AG04450 (cell line): Measurements from ENCODE around the gene DPYSL4. TPM values are rescaled to one million over a fixed set of nuclear protein-coding genes. Genes with fewer than 3 reads are reported as not detected.

Source experiments
- CTCF ChIA-PET: fragments of 300-600, 350-600 bp; formaldehyde crosslinking; extraction: SDS; loops from one replicate; lab custom pipeline; 2022; ENCODE audit warnings: antibody characterized with exemption, inconsistent platforms; lab: Charles Lee
- POLR2A ChIA-PET: fragments of 350-600 bp; formaldehyde crosslinking; extraction: SDS; loops from one replicate; lab custom pipeline; 2021; ENCODE audit warnings: antibody characterized with exemption, inconsistent platforms; lab: Yijun Ruan, JAX
- DNase-seq: peaks from one replicate; pipeline ENCODE4 v3.0.0-alpha.2; 2011; ENCODE audit warnings: low read depth, low spot score
- H3K27ac ChIP-seq: one replicate; pipeline ENCODE4 v1.5.1; 2012; ENCODE audit warnings: low read depth, low read length, control low read depth
- H3K27me3 ChIP-seq: one replicate; pipeline ENCODE4 v1.6.0; 2012; ENCODE audit warnings: low read length; ENCODE audit not compliant: control insufficient read depth, insufficient read depth
- H3K4me3 ChIP-seq: 2 replicates; pipeline ENCODE4 v1.5.1; 2011; ENCODE audit warnings: mild to moderate bottlenecking, low read depth, low read length, control low read depth
- H3K9me3 ChIP-seq: 2 replicates; pipeline ENCODE4 v1.5.1; 2012; ENCODE audit warnings: low read length; ENCODE audit not compliant: control insufficient read depth, insufficient read depth
- CTCF ChIP-seq: IDR thresholded peaks from 2 replicates; pipeline ENCODE4 v1.5.1; 2011; ENCODE audit warnings: low read depth, low read length, control low read depth, inconsistent platforms
- polyA plus RNA-seq: library from polyadenylated mRNA; depleted of rRNA; stranded (reverse); fragments of >200 nt; gene quantifications from 2 replicates; pipeline ENCODE4 v1.2.3, GENCODE V29; 2011

The DPYSL4 gene
- polyA plus RNA-seq, 1 experiment = 9.0 TPM

GRCh38 chr10:132229834-132230556 lies 43.2 kb downstream of the DPYSL4 start:
- Histone ChIP-seq H3K4me3 (no peak overlapping the region), H3K9me3 (no peaks in the 10 kb centered on the region; the same call in 1 of the 2 replicates), H3K27me3 (peaks cover 4% of the 10 kb centered on the region), H3K27ac (no peak overlapping the region)
- TF ChIP-seq CTCF = no peak
- no peak for DNase-seq
- CTCF ChIA-PET = no interaction called here
- POLR2A ChIA-PET = no interaction called here

- no peak overlapping the region for H3K27ac ChIP-seq
- no peaks in the 10 kb centered on the region; the same call in 1 of the 2 replicates for H3K9me3 ChIP-seq
- no peak overlapping the region for H3K4me3 ChIP-seq
- no peak for DNase-seq
- CTCF ChIA-PET = no interaction called here
- peaks cover 4% of the 10 kb centered on the region for H3K27me3 ChIP-seq
- TF ChIP-seq CTCF = no peak
- POLR2A ChIA-PET = no interaction called here
These were observed 43.9 kb downstream of the DPYSL4 start for GRCh38 chr10:132230557-132231210.

- no peak overlapping the region for H3K27ac ChIP-seq
- no peak overlapping the region for H3K4me3 ChIP-seq
- no peak for TF ChIP-seq CTCF
- DNase-seq = no peak
- ChIA-PET POLR2A (no interaction called here), CTCF (no interaction called here)
- no peaks in the 10 kb centered on the region; the same call in 1 of the 2 replicates for H3K9me3 ChIP-seq
- H3K27me3 ChIP-seq = peaks cover 4% of the 10 kb centered on the region
These were observed 44.9 kb downstream of the DPYSL4 start for GRCh38 chr10:132231656-132232022.

GRCh38 chr10:132232023-132232951 lies 45.5 kb downstream of the DPYSL4 start:
- H3K4me3 ChIP-seq = no peak overlapping the region
- H3K9me3 ChIP-seq = no peaks in the 10 kb centered on the region; the same call in 1 of the 2 replicates
- DNase-seq = no peak
- ChIA-PET POLR2A (no interaction called here), CTCF (no interaction called here)
- no peak for TF ChIP-seq CTCF
- H3K27me3 ChIP-seq = peaks cover 4% of the 10 kb centered on the region
- H3K27ac ChIP-seq = no peak overlapping the region
